G401.6 (cell line): Measurements from ENCODE around the gene FBXW8.

ENCODE experiments used
- FAIRE-seq: peaks from 2 replicates; lab custom pipeline; 2012; peaks lifted over from hg19 to GRCh38; lab: Jason Lieb, UNC

FBXW8 gene

GRCh38 chr12:116926283-116927243 is 15.8 kb downstream of the FBXW8 start:
- FAIRE-seq = no peak

DNA sequence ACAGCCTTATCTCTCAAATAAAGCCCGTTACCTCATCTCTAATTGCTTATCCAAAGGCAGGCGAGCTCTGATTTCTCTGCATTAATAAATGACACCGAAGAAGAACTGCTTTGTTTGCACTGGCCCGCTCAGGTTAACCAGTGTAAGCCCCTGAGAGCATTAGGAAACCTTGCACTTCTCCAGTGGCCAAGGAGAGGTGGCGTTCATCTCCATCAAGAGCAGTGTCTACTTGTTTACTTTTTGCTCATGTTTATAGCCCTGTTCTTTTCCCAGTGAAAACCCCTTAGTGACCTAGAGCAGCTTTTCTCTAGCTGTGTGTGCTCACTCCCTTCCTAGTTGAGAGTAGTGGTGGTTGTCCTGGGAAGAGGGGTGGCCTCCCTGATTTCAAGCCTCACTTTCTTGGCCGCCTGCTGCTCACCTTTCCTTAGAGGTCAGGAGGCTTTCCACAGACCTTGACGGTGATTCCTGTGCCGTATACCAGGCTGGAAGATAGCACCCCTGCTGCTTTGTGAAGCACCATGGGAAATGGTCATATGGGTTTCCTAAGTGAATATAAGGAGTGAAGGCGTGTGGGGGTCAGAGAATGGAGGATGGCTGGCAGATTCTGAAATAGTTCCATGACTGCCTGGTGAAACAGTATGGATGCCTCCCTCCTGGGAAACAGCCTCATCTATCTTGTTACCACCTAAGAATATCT is 16.6 kb downstream of the FBXW8 start:
- no peak for FAIRE-seq

DNA sequence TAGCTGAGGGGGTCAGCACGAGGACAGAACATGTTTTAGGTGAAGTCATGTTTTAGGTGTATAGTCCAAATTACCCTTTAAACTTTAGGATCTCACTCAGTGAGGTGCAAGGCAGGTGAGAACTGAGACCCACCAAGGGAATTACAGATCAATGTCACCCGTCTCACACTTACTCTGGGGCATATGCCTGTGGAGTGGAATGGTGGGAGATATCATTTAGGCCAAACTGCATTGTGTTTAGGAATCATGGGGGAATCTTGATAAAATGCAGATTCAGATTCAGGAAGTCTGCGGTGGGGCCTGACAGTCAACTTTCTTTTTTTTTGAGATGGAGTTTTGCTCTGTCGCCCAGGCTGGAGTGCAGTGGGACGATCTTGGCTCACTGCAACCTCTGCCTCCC is 17.8 kb downstream of the FBXW8 start:
- FAIRE-seq = no peak

DNA sequence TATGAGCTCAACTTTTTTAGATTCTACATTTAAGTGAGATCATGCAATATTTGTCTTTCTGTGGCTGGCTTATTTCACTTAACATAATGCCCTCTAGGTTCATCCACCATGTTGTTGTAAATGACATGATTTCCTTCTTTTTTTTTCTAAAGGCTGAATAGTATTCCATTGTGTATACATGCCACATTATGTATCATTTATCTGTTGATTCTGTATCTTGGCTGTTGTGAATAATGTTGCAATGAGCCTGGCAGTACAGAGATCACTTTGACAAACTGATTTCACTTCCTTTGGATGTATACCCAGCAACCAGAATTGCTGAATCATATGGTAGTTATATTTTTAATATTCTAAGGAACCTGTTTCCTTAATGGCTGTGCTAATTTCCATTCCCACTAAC is 19.1 kb downstream of the FBXW8 start:
- no peak for FAIRE-seq

DNA sequence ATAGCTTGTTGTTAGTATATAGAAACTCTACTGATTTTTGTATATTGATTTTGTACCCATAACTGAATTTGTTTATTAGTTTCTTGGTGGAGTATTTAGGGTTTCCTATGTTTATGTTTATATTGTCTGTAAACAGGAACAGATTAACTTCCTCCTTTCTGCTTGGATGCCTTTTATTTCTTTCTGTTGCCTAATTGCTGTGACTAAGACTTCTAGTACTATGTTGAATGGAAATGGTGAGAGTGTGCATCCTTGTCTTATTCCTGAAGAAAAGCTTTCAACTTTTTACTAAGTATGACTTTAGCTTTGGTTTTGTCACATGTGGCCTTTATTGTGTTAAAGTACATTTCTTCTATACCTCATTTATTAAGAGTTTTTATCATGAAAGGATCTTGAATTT is 20.9 kb downstream of the FBXW8 start:
- no peak for FAIRE-seq

- FAIRE-seq = no peak
Measured at GRCh38 chr12:116933091-116933490, 22.3 kb downstream of the FBXW8 start.

DNA sequence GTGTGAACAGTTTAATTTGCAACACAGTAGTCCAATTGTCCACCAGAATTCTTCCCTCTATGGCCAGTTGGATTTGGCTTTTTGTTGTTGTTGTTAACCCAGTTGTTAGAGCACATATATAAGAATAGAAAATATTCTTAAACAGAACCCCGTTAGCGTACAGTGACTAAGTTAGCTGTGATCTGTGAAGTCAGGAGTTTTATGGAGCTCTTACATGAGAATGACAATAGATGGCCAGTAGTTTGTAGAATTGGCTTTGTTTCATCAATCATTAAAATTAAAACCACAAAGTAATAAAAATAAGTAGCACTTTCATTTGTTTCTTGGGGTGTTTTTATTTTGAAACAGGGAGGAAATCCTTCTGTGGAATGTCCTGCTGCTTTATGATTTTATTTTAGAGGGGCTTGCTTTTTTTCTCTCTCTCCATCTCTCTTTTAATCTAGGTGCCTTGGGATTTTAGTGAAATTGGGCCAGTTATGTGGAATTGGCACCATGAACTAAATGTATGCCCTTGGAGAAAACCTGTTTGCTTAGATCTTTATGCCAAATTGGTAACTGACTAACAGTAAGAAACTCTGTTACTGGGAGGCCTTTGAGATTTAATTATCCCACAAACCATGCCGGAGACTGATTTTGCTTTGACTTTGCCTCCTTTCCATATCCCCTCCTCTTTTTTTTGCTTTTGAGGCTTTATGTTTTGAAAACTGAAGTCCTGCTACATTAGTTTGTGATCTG is 22.9 kb downstream of the FBXW8 start:
- no peak for FAIRE-seq

DNA sequence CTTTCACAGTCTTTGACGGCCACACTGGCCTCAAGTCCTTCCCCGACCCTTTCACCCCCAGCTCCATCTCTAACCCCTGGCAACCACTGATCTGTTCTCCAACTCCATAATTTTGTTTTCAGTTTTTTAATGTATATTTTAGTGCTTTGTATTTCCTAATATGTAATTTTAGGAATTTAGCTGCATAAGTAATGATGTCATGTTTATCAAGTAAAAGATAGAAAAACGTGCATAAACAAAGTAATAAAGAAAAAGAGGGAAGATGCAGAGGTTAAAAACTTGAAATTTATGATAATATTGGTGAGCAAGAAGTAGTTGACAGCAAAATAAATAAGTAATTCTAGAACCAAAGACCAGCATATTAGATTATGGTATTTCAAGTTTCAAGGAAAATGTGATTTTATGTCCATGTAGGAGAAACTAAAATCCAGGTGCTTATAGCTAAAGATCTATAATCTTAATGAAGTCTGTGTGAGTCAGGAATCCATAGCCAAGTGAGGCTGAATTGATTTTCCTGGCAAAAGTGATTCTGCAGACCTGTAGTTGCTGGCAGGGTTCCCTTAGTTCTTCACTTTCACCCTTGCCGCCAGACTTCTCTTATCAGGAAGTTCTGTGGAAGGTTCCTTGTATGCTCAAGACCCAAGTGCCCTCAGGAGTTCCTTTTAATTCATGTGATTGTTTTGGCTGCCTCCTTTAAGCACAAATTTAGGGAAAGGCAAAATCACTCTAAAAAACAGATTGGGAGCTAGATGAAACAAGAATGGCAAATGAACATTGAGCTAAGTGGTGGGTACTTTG is 24.4 kb downstream of the FBXW8 start:
- no peak for FAIRE-seq

- FAIRE-seq = no peak
Measured at GRCh38 chr12:116937640-116938039, 26.9 kb downstream of the FBXW8 start.

DNA sequence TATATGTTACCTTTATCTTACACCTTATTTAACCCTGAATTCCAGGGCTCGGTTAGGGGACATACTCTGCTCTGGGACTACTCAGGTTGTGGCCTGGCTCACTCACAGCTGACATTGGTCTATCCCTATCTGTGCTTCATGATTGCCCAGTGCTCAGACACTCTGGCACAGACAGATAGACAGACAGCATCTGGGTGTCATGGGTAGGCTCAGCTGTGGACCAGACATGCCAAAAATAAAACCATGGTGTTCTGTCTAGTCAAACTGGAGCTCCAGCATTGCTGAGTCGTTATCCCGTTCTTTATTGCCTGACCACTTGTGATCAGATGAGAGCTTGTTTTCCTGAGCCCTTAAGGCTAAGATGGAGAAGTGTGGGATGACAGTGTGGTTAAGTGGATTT is 29.0 kb downstream of the FBXW8 start:
- FAIRE-seq = no peak

DNA sequence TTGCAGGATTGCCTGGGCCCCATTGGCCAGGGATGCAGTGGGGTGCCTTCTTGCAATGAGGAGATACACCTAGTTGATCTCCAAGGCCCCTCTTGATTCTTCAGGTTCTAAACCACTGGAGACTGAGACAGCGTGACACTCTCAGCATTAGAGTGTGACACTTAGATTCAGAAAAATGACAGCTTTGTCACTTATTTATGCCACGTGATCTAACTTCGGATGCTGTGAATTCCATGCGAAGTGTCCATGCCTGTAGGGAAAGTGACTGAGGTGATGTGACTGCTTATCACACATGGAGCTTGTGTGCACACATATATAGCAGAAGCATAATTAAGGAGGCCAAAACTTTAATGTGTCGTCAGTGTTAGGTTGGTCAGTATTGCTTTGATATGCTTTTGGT is 30.4 kb downstream of the FBXW8 start:
- no peak for FAIRE-seq

DNA sequence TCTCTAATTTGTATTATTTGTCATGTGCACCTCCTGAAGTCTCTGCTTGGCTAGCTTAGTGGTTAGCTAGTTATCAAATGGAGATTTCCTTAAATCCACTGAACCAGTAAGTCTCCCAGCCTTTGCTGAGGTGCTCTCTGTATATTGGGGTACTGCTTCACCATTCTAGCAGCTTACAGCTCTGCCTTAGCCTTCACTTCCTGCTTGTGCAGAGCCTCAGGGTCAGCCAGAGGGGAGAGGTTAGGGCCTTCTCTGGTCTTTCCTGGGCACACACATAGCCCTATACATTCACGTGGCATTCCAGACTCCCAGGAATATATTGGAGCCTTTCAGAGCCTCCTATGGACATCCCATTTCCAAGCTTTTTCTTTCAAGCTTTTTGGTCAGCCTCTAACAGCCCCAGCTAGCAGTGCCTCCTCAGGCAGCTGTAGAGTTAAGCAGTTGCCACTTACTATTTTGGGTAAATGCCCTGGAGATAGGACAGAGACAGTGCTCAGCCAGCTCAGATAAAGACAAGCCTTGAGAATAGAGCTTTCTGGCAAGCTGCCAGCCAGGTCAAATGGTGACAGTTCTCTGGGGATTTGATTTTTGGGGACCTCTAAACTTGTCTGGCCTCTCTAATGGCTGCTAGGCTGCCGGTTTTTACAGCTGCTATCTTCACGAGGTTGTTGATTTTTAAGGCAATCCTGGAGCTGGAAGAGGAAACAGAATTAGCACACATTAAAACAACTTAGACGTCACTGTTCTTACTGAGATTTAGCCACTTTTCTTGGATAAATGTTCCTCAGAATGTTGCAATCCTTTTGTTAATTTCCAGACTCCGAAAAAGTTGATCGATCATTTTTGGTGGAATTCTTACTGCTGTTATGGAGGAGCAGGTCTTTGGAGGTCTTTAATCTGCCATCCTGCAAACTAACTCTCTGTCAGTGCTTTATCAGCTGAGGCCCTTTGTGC is 32.9 kb downstream of the FBXW8 start:
- FAIRE-seq = no peak

DNA sequence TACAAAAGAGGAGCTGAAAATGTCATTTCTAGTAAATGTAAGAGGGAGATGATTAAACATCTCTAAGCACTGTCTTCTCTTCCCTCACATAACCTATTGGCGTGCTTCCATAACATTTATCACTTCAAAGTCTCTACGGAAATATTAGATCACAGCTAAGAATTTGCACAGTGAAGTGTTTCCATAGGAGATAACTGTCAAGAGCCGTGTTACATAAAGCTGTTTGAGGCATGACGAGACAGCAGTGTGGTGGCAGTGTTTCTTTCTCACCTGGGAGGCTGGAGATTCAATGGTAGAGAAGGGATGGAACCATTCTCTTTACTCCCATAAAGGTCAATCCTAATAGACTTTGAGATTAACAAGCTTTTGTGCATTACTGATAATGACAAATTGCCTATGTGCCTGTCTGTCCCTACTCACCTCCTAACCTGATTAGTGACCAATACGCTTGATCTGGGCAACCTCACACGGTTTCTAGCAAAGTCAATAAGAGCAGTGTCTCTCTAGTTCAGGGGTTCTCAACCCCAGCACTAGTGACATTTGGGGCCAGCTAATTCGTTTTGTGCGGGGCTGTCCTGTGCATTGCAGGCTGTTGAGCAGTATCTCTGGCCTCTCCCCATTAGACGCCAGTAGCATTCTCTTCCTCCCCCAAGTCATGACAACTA is 35.3 kb downstream of the FBXW8 start:
- FAIRE-seq = no peak

DNA sequence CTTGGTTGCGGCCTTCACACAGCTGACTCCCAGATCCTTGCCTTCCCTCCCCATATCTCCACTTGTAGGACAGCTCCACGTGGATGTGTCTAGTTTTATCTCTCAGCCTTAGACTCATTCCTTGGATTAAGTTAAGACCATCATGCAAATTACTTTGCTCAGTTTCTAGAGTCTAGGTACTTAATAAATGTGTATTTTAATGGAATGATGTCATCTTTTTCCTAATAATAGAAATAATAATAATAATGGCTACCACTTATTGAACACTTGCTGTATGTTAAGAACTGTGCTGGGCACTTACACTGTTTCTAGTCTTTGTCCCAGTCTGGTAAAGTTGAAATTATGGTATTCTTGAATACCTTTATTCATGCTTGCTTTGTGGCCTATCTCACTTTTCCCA is 37.5 kb downstream of the FBXW8 start:
- no peak for FAIRE-seq

DNA sequence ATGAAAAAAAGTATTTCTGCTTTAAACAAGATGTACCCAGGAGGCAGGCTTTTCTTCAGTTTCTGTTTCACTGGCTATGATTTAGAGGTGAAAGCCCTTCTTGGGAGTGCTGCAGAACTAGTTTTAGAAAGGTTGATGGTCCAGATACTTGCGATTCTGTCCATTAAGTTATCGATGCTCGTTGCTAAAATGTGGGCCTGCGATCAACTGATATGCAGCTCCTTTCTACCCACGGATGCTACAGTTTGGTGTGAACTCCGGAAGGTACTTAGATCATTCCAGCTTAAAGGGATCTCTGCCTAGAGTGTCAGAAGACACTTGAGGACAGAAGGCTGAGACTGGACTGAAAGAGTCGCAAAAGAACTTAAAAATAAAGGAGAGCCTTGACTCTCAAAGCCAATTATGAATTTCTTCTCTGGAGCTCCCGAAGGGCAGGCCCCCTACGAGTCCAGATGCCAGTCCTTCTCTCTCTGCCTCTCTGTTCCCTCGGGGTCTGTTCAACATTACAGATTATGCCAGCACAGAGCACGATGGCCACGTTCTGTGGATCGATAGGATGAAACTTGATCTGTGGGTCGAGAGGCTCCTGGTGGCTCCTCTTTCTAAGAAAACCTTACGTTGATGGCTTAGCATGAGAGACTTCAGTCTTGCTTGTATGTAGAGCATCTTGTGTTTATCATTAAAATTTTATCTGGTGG is 40.0 kb downstream of the FBXW8 start:
- no peak for FAIRE-seq

DNA sequence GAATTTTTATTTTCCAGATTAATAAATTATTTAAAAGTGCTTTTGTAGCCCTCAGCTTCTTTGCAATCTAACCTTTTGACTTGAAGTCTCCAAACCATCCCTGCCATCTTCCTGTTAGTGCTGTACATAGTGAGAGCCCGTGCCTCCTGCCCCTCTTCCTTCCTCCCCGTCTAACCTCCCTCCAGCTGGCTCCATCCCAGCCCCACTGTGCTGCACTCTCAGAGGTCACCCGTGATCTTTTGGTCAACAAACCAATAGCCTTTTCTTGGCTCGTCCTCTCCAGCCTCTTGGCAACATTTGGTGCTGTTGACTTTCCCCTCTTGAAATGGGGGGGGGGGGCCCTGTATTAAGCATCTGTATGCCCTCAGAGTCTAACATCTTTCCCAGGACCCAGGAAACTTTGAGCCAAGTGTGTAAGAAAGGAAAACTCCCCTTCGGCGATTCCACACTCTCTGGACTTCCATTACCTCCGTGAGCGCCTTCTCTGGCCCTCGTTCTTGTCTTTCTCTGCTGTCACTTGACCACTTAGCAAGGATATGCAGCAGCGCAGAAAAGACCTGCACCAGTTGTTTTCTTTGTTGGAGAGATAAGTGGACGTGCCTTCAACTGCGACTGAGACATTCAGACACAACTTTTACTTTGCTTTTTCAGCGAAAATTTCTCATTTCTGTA is 44.1 kb downstream of the FBXW8 start:
- FAIRE-seq = no peak

DNA sequence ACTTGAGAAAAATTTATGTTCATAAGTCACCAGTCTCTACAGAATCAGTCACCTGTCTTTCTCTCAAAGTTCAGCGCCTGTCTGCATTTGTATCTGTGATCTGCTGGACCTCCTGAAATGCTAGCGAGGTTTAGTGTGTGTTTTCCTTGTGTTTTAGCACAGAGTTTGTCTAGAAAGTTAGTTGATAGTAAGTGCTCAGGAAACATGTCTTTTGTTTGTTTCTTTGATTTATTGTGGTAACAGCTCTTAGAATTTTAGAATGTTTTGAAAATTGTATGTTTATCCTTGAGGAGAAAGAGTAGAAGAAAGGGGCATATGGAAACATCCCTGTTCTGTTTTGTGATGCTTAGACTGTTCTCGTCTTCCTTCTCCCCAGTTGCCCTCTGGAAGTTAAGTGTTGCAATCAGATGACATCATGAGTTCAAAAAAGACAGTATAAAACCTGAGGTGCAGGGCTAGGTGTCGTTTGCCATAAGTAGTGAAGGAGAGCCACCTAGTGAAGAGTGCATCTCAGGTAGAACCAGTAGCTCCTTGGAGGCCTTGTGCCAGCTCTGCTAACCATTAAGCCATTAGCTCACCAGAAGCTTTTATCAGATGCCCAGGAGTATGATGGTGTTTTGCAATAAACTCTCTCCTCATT is 44.8 kb downstream of the FBXW8 start:
- FAIRE-seq = no peak

DNA sequence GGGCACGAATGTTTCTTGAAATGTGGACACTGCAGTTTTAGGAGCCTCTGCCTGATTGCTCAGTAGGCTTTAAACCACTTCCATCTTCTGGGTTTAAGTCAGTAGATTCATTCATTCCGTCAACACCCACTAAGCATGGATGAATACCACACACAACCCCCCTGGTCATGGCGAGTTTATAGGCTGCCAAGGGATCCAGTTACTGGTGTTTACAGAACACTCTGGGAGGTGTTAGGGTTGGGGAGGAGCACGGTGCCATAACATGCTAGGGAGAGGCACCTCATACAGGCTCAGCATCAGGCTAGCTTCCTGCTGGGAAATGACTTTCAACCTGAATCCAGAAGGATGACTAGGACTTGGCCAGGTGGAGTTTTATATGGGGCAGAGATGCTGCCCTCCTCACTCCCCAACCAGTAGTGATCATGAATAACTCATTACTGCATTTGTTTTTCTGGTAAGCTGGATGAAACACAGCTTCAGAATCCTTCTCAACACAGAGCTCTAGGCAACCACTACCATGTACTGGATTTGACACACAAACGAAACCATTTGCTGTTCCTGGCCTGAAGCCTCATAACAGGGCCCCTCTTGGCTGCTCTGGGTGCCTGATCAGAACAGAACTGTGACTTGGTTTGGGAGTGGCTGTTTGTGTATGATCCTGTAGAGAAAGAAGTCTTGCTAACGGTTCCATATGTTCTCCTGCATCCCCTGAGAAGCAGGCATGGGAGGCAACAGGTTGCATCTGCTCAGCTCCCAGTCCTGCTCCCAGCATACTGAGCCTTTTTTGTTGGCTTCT is 47.9 kb downstream of the FBXW8 start:
- FAIRE-seq = no peak
